Activated B cell treated with CpG ODN at 0.5 μM for 24 hours (primary cell): ENCODE results near the gene VPS33B. TPM values are rescaled to one million over a fixed set of nuclear protein-coding genes. Genes with fewer than 3 reads are reported as not detected.

Experiments used
- ATAC-seq: fragments of 200-7000 bp; cut with Tn5 transposase; one replicate; pipeline ENCODE4 v1.10.0; 2021; ENCODE audit warnings: low read depth, mild to moderate bottlenecking, moderate library complexity
- CTCF ChIA-PET: fragments of 350-600 bp; sonication (Branson Sonifier 250); formaldehyde crosslinking; loops from one replicate; lab custom pipeline; 2021; ENCODE audit warnings: antibody characterized with exemption; lab: Charles Lee
- POLR2A ChIA-PET: fragments of 350-600 bp; sonication (Branson Sonifier 250); formaldehyde crosslinking; loops from one replicate; lab custom pipeline; 2021; ENCODE audit warnings: antibody characterized with exemption; lab: Charles Lee
- DNase-seq: peaks from one replicate; pipeline ENCODE4 v3.0.0; 2022
- H3K27ac Mint-ChIP-seq: one replicate; pipeline ENCODE4 v1.8.0; 2020; ENCODE audit warnings: mixed read lengths
- H3K27me3 Mint-ChIP-seq: one replicate; pipeline ENCODE4 v1.8.0; 2021; ENCODE audit warnings: mixed read lengths
- H3K36me3 Mint-ChIP-seq: one replicate; pipeline ENCODE4 v1.8.0; 2021; ENCODE audit warnings: low read depth, mixed read lengths
- H3K4me1 Mint-ChIP-seq: one replicate; pipeline ENCODE4 v1.8.0; 2021; ENCODE audit warnings: mixed read lengths
- H3K4me3 Mint-ChIP-seq: one replicate; pipeline ENCODE4 v1.8.0; 2020; ENCODE audit warnings: mild to moderate bottlenecking, mixed read lengths
- H3K9me3 Mint-ChIP-seq: one replicate; pipeline ENCODE4 v1.8.0; 2020; ENCODE audit warnings: mixed read lengths
- intact Hi-C: fragments of 100-400 bp; cut with micrococcal nuclease; formaldehyde crosslinking; loops from one replicate; pipeline ENCODE4 v1.15.1; 2024
- total RNA-seq: library from RNA; stranded (reverse); gene quantifications from 2 replicates; pipeline ENCODE4 v1.2.3, GENCODE V29; 2022
- TF ChIP-seq, protein P1 (sequence below): fragments of 200-600 bp; IDR thresholded peaks from one replicate; pipeline ENCODE4 v1.8.0; 2022; ENCODE audit warnings: antibody characterized with exemption, mild to moderate bottlenecking

VPS33B gene
- total RNA-seq, 1 donor from 2014 or later, result 33.4 TPM

DNA sequence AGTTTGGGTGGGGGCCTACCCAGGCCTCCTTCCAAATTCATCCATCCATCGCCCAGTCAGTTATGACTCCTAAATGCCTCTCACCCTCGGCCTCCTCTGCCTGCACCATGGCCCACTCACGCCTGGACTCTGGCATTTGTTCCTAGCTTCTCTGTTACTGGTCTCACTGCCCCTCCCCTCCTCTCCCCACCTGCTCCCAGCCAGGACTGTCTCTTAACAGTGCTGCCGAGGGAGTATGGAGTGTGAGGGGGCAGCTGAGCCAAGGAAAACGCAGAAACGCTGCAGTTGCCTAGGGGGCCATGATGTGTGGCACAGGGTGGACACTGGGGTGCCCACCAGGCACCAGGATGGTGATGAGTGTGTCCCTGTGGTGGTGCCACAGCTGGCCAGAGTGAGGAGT lies 64.6 kb downstream of the VPS33B start:
- Mint-ChIP-seq H3K36me3 (peaks cover 44% of the 10 kb centered on the region), H3K27me3 (no peaks in the 10 kb centered on the region), H3K4me3 (peak overlapping the region; percentile 64), H3K27ac (no peak overlapping the region), H3K4me1 (peaks cover 21% of the 10 kb centered on the region), H3K9me3 (no peaks in the 10 kb centered on the region)
- ChIA-PET CTCF (interaction anchor here (1.0 to 4.7 kb wide), 8 partner anchors 10 to 314 kb away, joined by 4 to 39 read pairs (median 7); partner anchors contain the start of gene HDDC3), POLR2A (interaction anchor here (0.6 to 2.2 kb wide), 3 partner anchors 25 to 314 kb away, joined by 4 to 17 read pairs (median 6); no protein-coding TSS in a partner anchor)
- TF ChIP-seq, protein P1, sequence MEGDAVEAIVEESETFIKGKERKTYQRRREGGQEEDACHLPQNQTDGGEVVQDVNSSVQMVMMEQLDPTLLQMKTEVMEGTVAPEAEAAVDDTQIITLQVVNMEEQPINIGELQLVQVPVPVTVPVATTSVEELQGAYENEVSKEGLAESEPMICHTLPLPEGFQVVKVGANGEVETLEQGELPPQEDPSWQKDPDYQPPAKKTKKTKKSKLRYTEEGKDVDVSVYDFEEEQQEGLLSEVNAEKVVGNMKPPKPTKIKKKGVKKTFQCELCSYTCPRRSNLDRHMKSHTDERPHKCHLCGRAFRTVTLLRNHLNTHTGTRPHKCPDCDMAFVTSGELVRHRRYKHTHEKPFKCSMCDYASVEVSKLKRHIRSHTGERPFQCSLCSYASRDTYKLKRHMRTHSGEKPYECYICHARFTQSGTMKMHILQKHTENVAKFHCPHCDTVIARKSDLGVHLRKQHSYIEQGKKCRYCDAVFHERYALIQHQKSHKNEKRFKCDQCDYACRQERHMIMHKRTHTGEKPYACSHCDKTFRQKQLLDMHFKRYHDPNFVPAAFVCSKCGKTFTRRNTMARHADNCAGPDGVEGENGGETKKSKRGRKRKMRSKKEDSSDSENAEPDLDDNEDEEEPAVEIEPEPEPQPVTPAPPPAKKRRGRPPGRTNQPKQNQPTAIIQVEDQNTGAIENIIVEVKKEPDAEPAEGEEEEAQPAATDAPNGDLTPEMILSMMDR, result no peak
- DNase-seq, result no peak
- ATAC-seq, result no peak
- intact Hi-C loops, result loop anchor here (5.0 to 10.0 kb wide), 3 partner anchors 265 to 1117 kb away; no protein-coding TSS in a partner anchor

DNA sequence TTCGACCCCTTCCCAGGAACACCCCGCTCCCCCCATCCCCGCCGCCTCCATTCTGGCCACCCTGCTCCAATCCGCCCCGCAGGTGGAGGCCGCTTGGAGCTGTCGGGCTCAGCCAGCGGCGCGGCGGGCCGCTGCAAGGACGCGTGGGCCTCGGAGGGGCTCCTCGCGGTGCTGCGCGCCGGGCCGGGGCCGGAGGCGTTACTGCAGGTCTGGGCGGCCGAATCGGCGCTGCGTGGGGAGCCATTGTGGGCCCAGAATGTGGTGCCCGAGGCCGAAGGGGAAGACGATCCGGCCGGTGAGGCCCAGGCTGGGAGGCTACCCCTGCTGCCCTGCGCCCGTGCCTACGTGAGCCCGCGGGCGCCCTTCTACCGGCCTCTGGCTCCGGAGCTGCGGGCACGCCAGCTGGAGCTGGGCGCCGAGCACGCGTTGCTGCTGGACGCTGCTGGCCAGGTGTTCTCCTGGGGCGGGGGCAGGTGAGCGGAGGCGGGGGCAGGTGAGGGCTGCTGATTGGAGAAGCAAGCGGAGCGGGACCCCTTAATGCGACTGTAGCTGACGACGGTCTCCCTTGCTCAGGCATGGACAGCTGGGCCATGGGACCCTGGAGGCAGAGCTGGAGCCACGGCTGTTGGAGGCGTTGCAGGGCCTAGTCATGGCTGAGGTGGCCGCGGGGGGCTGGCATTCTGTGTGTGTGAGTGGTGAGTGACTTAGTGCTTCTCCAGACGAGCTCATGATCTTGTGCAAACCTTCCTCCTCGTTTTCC lies 65.2 kb downstream of the VPS33B start:
- Mint-ChIP-seq H3K36me3 (peaks cover 43% of the 10 kb centered on the region), H3K27ac (no peak overlapping the region), H3K4me3 (peak overlapping the region; percentile 88), H3K4me1 (peaks cover 21% of the 10 kb centered on the region), H3K9me3 (no peaks in the 10 kb centered on the region), H3K27me3 (no peaks in the 10 kb centered on the region)
- no peak for DNase-seq
- CTCF ChIA-PET, result interaction anchor here (0.6 to 4.7 kb wide), 23 partner anchors 10 to 315 kb away, joined by 3 to 39 read pairs (median 4); partner anchors contain the start of genes HDDC3, MAN2A2 and UNC45A
- POLR2A ChIA-PET, result interaction anchor here (0.6 to 2.2 kb wide), 10 partner anchors 22 to 355 kb away, joined by 3 to 17 read pairs (median 4); partner anchors contain the start of genes HDDC3, UNC45A and VPS33B
- no peak for ATAC-seq
- TF ChIP-seq, protein P1, result no peak
- intact Hi-C loops, result loop anchor here (5.0 to 10.0 kb wide), 3 partner anchors 265 to 1118 kb away; no protein-coding TSS in a partner anchor

DNA sequence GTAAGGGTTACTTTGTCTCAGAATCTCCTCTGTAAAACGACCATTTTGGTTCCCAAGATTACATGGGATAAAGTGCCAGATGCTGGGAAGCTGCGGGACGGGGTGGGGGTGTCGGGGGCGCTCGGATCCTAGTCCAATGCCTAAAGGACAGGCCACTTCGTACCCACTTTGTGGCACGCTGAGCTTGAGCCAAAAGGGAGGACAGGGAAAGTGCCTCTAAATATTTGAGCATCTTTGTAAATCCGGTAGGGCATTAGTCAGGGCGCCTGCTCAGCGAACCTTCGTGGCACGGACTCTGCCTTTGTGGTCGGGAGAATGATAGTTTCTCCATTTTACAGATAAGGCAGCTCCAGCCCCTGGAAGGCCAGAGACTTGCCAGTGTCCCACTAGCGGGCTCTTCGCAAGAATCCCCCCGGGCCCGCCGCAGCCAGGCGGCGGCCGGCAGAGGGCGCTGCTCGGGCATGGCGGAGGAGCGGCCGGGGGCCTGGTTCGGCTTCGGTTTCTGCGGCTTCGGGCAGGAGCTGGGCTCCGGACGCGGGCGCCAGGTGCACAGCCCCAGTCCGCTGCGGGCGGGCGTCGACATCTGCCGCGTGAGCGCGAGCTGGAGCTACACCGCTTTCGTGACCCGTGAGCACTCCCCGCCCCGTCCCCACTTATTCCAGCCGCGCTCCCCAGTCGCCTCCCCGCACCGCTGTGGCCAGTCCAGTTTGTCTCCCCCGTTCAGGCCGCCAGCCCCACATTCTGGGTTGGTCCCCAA lies 65.9 kb downstream of the VPS33B start:
- intact Hi-C loops, result loop anchor here (1.0 to 10.0 kb wide), 5 partner anchors 66 to 1118 kb away; partner anchors contain the start of gene VPS33B
- H3K27ac Mint-ChIP-seq, result peak overlapping the region; percentile 46
- CTCF ChIA-PET, result interaction anchor here (0.6 to 4.7 kb wide), 22 partner anchors 20 to 315 kb away, joined by 3 to 39 read pairs (median 4); partner anchors contain the start of genes HDDC3, MAN2A2 and UNC45A
- peaks cover 44% of the 10 kb centered on the region for H3K36me3 Mint-ChIP-seq
- ATAC-seq, result peak; percentile 12
- TF ChIP-seq, protein P1, result peak; percentile 25
- H3K27me3 Mint-ChIP-seq, result no peaks in the 10 kb centered on the region
- DNase-seq, result peak; percentile 67
- POLR2A ChIA-PET, result interaction anchor here (0.6 to 2.2 kb wide), 10 partner anchors 19 to 356 kb away, joined by 3 to 17 read pairs (median 4); partner anchors contain the start of genes HDDC3, UNC45A and VPS33B
- H3K9me3 Mint-ChIP-seq, result no peaks in the 10 kb centered on the region
- peak overlapping the region; percentile 88 for H3K4me3 Mint-ChIP-seq
- H3K4me1 Mint-ChIP-seq, result peaks cover 21% of the 10 kb centered on the region

DNA sequence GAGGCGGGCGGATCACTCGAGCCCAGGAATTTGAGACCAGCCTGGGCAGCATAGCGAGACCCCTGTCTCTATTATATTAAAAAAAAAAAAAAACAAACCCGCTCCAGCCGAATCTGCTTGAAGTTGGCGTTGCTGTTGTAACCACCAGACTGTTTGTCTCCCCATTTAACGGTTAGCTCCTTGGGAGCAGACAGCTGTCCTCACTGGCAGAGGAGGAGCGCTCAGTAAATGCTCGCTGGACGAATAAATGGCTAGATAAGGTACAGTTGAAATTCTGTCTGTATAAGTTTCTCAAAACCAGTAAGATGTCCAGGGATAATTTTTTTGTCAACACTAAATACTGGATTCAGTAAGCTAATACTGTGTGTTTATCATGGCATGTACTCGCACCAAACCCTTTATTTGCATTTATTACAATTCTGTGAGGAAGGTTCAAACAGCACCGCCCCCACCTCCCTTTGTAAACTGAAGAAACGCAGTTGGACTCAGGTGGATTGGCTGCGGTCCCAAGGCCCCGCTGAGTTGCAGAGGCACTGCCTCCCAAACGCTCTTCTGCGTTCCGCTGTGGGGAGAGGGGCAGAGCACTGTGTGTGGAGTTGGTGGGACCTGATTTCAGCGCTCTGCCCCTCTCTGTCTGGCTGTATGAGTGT lies 66.6 kb downstream of the VPS33B start:
- Mint-ChIP-seq H3K4me1 (peaks cover 21% of the 10 kb centered on the region), H3K9me3 (no peaks in the 10 kb centered on the region), H3K27ac (no peak overlapping the region), H3K36me3 (peaks cover 41% of the 10 kb centered on the region), H3K4me3 (peak overlapping the region; percentile 88), H3K27me3 (no peaks in the 10 kb centered on the region)
- ChIA-PET POLR2A (interaction anchor here (0.7 to 2.2 kb wide), 5 partner anchors 19 to 74 kb away, joined by 3 to 17 read pairs (median 3); partner anchors contain the start of gene HDDC3), CTCF (interaction anchor here (0.7 to 4.7 kb wide), 13 partner anchors 21 to 316 kb away, joined by 3 to 39 read pairs (median 5); partner anchors contain the start of genes HDDC3, MAN2A2 and UNC45A)
- intact Hi-C loops, result loop anchor here (1.0 to 10.0 kb wide), 7 partner anchors 25 to 1119 kb away; partner anchors contain the start of gene VPS33B
- no peak for DNase-seq
- no peak for ATAC-seq
- TF ChIP-seq, protein P1, result no peak
